CD4-positive, alpha-beta memory T cell (primary cell): Measurements from ENCODE around the gene MYOM1. TPM values are rescaled to one million over a fixed set of nuclear protein-coding genes. Genes with fewer than 3 reads are reported as not detected.
A peak's percentile ranks its signal among the peaks of the same experiment; 100 is the strongest.
"Not testable (repeated sequence)": the region's sequence is repeated elsewhere in the genome, so short reads cannot be mapped to it uniquely, and the experiment has no call there.

Source experiments
- CTCF ChIA-PET: fragments of 350-600 bp; sonication (Branson Sonifier 250); formaldehyde crosslinking; loops from one replicate; lab custom pipeline; 2021; ENCODE audit warnings: inconsistent platforms; ENCODE audit not compliant: partially characterized antibody; lab: Charles Lee
- POLR2A ChIA-PET: fragments of 350-600 bp; sonication (Branson Sonifier 250); formaldehyde crosslinking; loops from one replicate; lab custom pipeline; 2021; ENCODE audit not compliant: partially characterized antibody; lab: Charles Lee
- DNase-seq, 5 donors: peaks; one replicate each; pipeline versions ENCODE4 v3.0.0 to v3.0.0-alpha.2; 2020 to 2022; ENCODE audit warnings: mixed read lengths in 1 of 5
- H3K27ac ChIP-seq: one replicate; pipeline ENCODE4 v1.7.0; 2013; ENCODE audit warnings: low read depth, low read length
- H3K27me3 ChIP-seq: 2 replicates; pipeline ENCODE4 v1.7.0; 2013; ENCODE audit warnings: mild to moderate bottlenecking, low read length, moderate library complexity; ENCODE audit not compliant: insufficient read depth
- H3K36me3 ChIP-seq: 2 replicates; pipeline ENCODE4 v1.7.0; 2013; ENCODE audit warnings: mild to moderate bottlenecking, low read length, moderate library complexity; ENCODE audit not compliant: insufficient read depth
- H3K4me1 ChIP-seq: 2 replicates; pipeline ENCODE4 v1.7.0; 2013; ENCODE audit warnings: mild to moderate bottlenecking, low read length, moderate library complexity; ENCODE audit not compliant: insufficient read depth
- H3K4me3 ChIP-seq, 2 donors: one replicate each; pipeline ENCODE4 v1.7.0; 2013; ENCODE audit warnings: low read length in 2 of 2, mild to moderate bottlenecking in 1 of 2
- H3K9me3 ChIP-seq, 2 donors: one replicate each; pipeline ENCODE4 v1.7.0; 2013; ENCODE audit warnings: low read length in 2 of 2, control low read depth in 1 of 2; ENCODE audit not compliant: control insufficient read depth in 1 of 2
- H3K27ac Mint-ChIP-seq, 7 donors: one replicate each; pipeline ENCODE4 v1.8.0; 2020 to 2021; ENCODE audit warnings: mixed read lengths in 7 of 7, mild to moderate bottlenecking in 6 of 7, inconsistent platforms in 3 of 7, moderate library complexity in 3 of 7
- H3K27me3 Mint-ChIP-seq, 2 donors: one replicate each; pipeline ENCODE4 v1.8.0; 2020 to 2021; ENCODE audit warnings: mixed read lengths in 2 of 2
- H3K36me3 Mint-ChIP-seq, 2 donors: one replicate each; pipeline ENCODE4 v1.8.0; 2020 to 2021; ENCODE audit warnings: mixed read lengths in 2 of 2, inconsistent platforms in 1 of 2, mild to moderate bottlenecking in 1 of 2
- H3K4me1 Mint-ChIP-seq, 4 donors: one replicate each; pipeline ENCODE4 v1.8.0; 2020 to 2021; ENCODE audit warnings: mixed read lengths in 4 of 4, mild to moderate bottlenecking in 1 of 4
- H3K4me3 Mint-ChIP-seq, 8 donors: one replicate each; pipeline ENCODE4 v1.8.0; 2020 to 2021; ENCODE audit warnings: mixed read lengths in 8 of 8, mild to moderate bottlenecking in 7 of 8, moderate library complexity in 6 of 8, inconsistent platforms in 3 of 8
- H3K9me3 Mint-ChIP-seq, 8 donors: one replicate each; pipeline ENCODE4 v1.8.0; 2020 to 2021; ENCODE audit warnings: mixed read lengths in 8 of 8, mild to moderate bottlenecking in 5 of 8, inconsistent platforms in 3 of 8, moderate library complexity in 1 of 8
- intact Hi-C: fragments of 100-400 bp; cut with micrococcal nuclease; formaldehyde crosslinking; loops from one replicate; pipeline ENCODE4 v1.15.1; 2023
- polyA plus RNA-seq, 2 donors: library from polyadenylated mRNA; unstranded; fragments of 300-500 nt; fragmentation: Illumina TruSeq; gene quantifications; one replicate each; pipeline ENCODE4 v1.2.3, GENCODE V29; 2021
- total RNA-seq, 2 experiments: library from RNA; stranded (reverse); gene quantifications; one replicate each; pipeline ENCODE4 v1.2.3, GENCODE V29; 2021

The MYOM1 gene
- total and polyA plus RNA-seq, 4 experiments from 2014 or later, result 0.09 to 4.2 (median 1.8) TPM

GRCh38 chr18:3052411-3052758 lies 167.4 kb downstream of the MYOM1 start:
- peaks cover 0 to 4% (median 3%) of the 10 kb centered on the region in 8 donors for H3K9me3 Mint-ChIP-seq
- POLR2A ChIA-PET, result interaction anchor here (1.1 to 3.8 kb wide), 2 partner anchors 9 to 15 kb away, joined by 3 to 16 read pairs; no protein-coding TSS in a partner anchor
- H3K36me3 ChIP-seq, result no peaks in the 10 kb centered on the region
- CTCF ChIA-PET, result interaction anchor here (1.3 to 4.2 kb wide), 2 partner anchors 10 to 41 kb away, joined by 4 to 15 read pairs; no protein-coding TSS in a partner anchor
- H3K4me3 ChIP-seq, result no peak overlapping the region
- no peaks in the 10 kb centered on the region for H3K27me3 Mint-ChIP-seq
- H3K4me1 Mint-ChIP-seq, result peaks cover 31 to 43% (median 37%) of the 10 kb centered on the region in 4 donors
- H3K4me3 Mint-ChIP-seq, result peak overlapping the region; percentile 15 to 78 (median 42)
- no peak overlapping the region for H3K27ac ChIP-seq
- H3K9me3 ChIP-seq, result no peaks in the 10 kb centered on the region
- no peaks in the 10 kb centered on the region for H3K27me3 ChIP-seq
- H3K36me3 Mint-ChIP-seq, result peaks cover 0 to 4% of the 10 kb centered on the region in 2 donors
- H3K27ac Mint-ChIP-seq, result peak overlapping the region; percentile 12 to 91 (median 82)
- no peak for DNase-seq
- intact Hi-C loops, result no loop called here
- peaks cover 38% of the 10 kb centered on the region for H3K4me1 ChIP-seq

DNA sequence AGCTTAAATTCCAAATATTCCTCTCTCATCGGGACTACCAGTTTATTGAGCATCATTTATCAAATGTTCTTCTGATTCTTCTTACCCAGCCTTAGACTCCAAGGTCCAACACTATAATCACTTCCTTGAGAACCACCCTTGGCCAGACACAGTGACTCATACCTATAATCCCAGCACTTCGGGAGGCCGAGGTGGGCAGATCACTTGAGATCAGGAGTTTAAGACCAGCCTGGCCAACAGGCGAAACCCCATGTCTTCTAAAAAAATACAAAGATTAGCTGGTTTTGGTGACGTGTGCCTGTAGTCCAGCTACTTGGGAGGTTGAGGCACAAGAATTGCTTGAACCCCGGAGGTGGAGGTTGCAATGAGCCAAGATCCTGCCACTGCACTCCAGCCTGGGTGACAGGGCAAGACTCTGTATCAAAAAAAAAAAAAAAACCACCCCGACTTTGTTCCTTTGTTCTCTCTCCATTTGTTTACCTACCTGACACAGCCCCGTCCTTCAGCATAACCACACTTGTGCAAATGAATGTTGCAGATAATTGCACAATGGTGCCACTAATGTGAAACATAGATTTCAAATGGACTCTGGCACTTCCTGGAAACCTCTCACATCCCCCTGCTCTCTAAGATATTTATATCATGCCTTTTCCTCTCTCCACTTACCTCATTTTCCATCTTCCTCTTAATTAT lies 167.9 kb downstream of the MYOM1 start:
- H3K27me3 Mint-ChIP-seq, result no peaks in the 10 kb centered on the region
- ChIA-PET CTCF (interaction anchor here (1.0 to 4.2 kb wide), 3 partner anchors 10 to 77 kb away, joined by 4 to 15 read pairs (median 4); no protein-coding TSS in a partner anchor), POLR2A (interaction anchor here (3.8 kb wide), 1 partner anchor 10 kb away, joined by 16 read pairs; no protein-coding TSS in a partner anchor)
- intact Hi-C loops, result no loop called here
- Histone ChIP-seq H3K36me3 (no peaks in the 10 kb centered on the region), H3K27ac (no peak overlapping the region), H3K27me3 (no peaks in the 10 kb centered on the region), H3K4me1 (peaks cover 33% of the 10 kb centered on the region), H3K4me3 (no peak overlapping the region), H3K9me3 (no peaks in the 10 kb centered on the region)
- H3K4me1 Mint-ChIP-seq, result peaks cover 27 to 38% (median 32%) of the 10 kb centered on the region in 4 donors
- peak in 1 of 5 donors; percentile 11 for DNase-seq
- peaks cover 0 to 4% of the 10 kb centered on the region in 2 donors for H3K36me3 Mint-ChIP-seq
- H3K27ac Mint-ChIP-seq, result peak overlapping the region; percentile 12 to 91 (median 82)
- H3K4me3 Mint-ChIP-seq, result peak overlapping the region; percentile 15 to 78 (median 42)
- H3K9me3 Mint-ChIP-seq, result peaks cover 0 to 4% (median 3%) of the 10 kb centered on the region in 8 donors

DNA sequence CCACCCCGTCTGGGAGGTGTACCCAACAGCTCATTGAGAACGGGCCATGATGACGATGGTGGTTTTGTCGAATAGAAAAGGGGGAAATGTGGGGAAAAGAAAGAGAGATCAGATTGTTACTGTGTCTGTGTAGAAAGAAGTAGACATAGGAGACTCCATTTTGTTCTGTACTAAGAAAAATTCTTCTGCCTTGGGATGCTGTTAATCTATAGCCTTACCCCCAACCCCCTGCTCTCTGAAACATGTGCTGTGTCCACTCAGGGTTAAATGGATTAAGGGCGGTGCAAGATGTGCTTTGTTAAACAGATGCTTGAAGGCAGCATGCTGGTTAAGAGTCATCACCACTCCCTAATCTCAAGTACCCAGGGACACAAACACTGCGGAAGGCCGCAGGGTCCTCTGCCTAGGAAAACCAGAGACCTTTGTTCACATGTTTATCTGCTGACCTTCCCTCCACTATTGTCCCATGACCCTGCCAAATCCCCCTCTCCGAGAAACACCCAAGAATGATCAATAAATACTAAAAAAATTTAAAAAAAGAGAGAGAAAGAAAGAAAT lies 169.8 kb downstream of the MYOM1 start:
- H3K9me3 ChIP-seq, H3K36me3 Mint-ChIP-seq, intact Hi-C loops, H3K27me3 Mint-ChIP-seq, H3K4me3 Mint-ChIP-seq, H3K27ac Mint-ChIP-seq, H3K27ac ChIP-seq, H3K36me3 ChIP-seq, H3K9me3 Mint-ChIP-seq, H3K27me3 ChIP-seq, H3K4me3 ChIP-seq, DNase-seq: not testable (repeated sequence)
- POLR2A ChIA-PET, result interaction anchor here (3.8 kb wide), 1 partner anchor 12 kb away, joined by 16 read pairs; no protein-coding TSS in a partner anchor
- H3K4me1 ChIP-seq, result peaks cover 20% of the 10 kb centered on the region
- CTCF ChIA-PET, result interaction anchor here (1.6 to 4.2 kb wide), 2 partner anchors 12 to 56 kb away, joined by 5 to 15 read pairs; no protein-coding TSS in a partner anchor
- peaks cover 22 to 39% (median 27%) of the 10 kb centered on the region in 4 donors for H3K4me1 Mint-ChIP-seq

GRCh38 chr18:3048820-3049349 lies 170.9 kb downstream of the MYOM1 start:
- intact Hi-C loops, result no loop called here
- H3K27ac Mint-ChIP-seq, result peak overlapping the region in 1 of 7 donors; percentile 79
- no peaks in the 10 kb centered on the region for H3K36me3 Mint-ChIP-seq
- H3K27me3 ChIP-seq, result no peaks in the 10 kb centered on the region
- H3K36me3 ChIP-seq, result no peaks in the 10 kb centered on the region
- ChIA-PET POLR2A (interaction anchor here (1.6 to 3.8 kb wide), 2 partner anchors 13 to 32 kb away, joined by 4 to 16 read pairs; no protein-coding TSS in a partner anchor), CTCF (interaction anchor here (1.6 to 4.2 kb wide), 3 partner anchors 9 to 55 kb away, joined by 5 to 15 read pairs (median 5); no protein-coding TSS in a partner anchor)
- no peaks in the 10 kb centered on the region for H3K27me3 Mint-ChIP-seq
- H3K4me1 ChIP-seq, result peaks cover 20% of the 10 kb centered on the region
- peaks cover 0 to 4% (median under 1%) of the 10 kb centered on the region in 8 donors for H3K9me3 Mint-ChIP-seq
- H3K27ac ChIP-seq, result no peak overlapping the region
- peaks cover 19 to 34% (median 23%) of the 10 kb centered on the region in 4 donors for H3K4me1 Mint-ChIP-seq
- no peak overlapping the region for H3K4me3 ChIP-seq
- no peak for DNase-seq
- no peaks in the 10 kb centered on the region for H3K9me3 ChIP-seq
- no peak overlapping the region for H3K4me3 Mint-ChIP-seq

GRCh38 chr18:3048121-3048520 lies 171.6 kb downstream of the MYOM1 start:
- intact Hi-C loops, result no loop called here
- H3K27ac ChIP-seq, result no peak overlapping the region
- H3K4me1 ChIP-seq, result peaks cover 20% of the 10 kb centered on the region
- peaks cover 0 to 3% (median 0%) of the 10 kb centered on the region in 8 donors for H3K9me3 Mint-ChIP-seq
- H3K36me3 Mint-ChIP-seq, result no peaks in the 10 kb centered on the region
- H3K4me1 Mint-ChIP-seq, result peaks cover 14 to 27% (median 18%) of the 10 kb centered on the region in 4 donors
- H3K36me3 ChIP-seq, result no peaks in the 10 kb centered on the region
- no peak overlapping the region for H3K4me3 Mint-ChIP-seq
- no peaks in the 10 kb centered on the region for H3K27me3 ChIP-seq
- no peaks in the 10 kb centered on the region for H3K9me3 ChIP-seq
- POLR2A ChIA-PET, result interaction anchor here (1.6 kb wide), 1 partner anchor 31 kb away, joined by 4 read pairs; no protein-coding TSS in a partner anchor
- CTCF ChIA-PET, result interaction anchor here (1.7 to 4.2 kb wide), 2 partner anchors 10 to 14 kb away, joined by 5 to 15 read pairs; no protein-coding TSS in a partner anchor
- no peak for DNase-seq
- H3K27me3 Mint-ChIP-seq, result no peaks in the 10 kb centered on the region
- no peak overlapping the region for H3K27ac Mint-ChIP-seq
- no peak overlapping the region for H3K4me3 ChIP-seq

GRCh38 chr18:3046216-3046808 lies 173.5 kb downstream of the MYOM1 start:
- Histone ChIP-seq H3K4me3 (no peak overlapping the region), H3K27me3 (no peaks in the 10 kb centered on the region), H3K4me1 (peaks cover 3% of the 10 kb centered on the region), H3K36me3 (no peaks in the 10 kb centered on the region), H3K27ac (no peak overlapping the region), H3K9me3 (no peaks in the 10 kb centered on the region)
- Mint-ChIP-seq H3K4me3 (no peak overlapping the region), H3K4me1 (peaks cover 2 to 10% (median 6%) of the 10 kb centered on the region in 4 donors), H3K9me3 (no peaks in the 10 kb centered on the region), H3K27ac (peak overlapping the region in 3 of 7 donors; percentile 32 to 75 (median 66)), H3K27me3 (no peaks in the 10 kb centered on the region), H3K36me3 (no peaks in the 10 kb centered on the region)
- DNase-seq, result no peak
- intact Hi-C loops, result no loop called here
- CTCF ChIA-PET, result interaction anchor here (0.9 to 2.8 kb wide), 3 partner anchors 16 to 83 kb away, joined by 3 to 10 read pairs (median 5); no protein-coding TSS in a partner anchor
- POLR2A ChIA-PET, result interaction anchor here (1.4 kb wide), 1 partner anchor 15 kb away, joined by 6 read pairs; no protein-coding TSS in a partner anchor
